ENCODE data around the gene SKAP2. TPM values are rescaled to one million over a fixed set of nuclear protein-coding genes. Genes with fewer than 3 reads are reported as not detected.

The SKAP2 gene
- polyA plus RNA-seq, 1 donor (not counting 4 experiments of a cell fraction or from before 2014, with no cell fraction given), result 15.0 TPM

DNA sequence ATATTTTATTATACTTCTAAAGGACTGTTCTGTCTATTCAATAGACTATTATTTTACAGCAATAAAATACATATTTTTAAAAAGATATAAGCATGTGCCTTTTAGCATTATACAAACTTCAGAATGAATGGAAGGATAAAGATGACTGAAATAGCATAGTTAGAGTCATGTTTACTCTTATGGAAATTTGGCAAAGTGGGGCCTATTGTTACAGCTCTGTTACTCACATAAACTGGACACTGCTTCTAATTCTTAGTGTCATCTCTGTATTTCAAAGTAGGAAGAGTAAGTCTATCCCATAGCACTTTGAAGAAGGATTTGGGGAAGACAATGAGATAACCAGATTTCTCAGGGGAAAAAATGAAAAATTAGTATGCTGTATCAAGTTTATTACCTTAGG lies 168.2 kb downstream of the SKAP2 start:
- no peaks in the 10 kb centered on the region for H3K9me1 ChIP-seq (ENCODE audit: control insufficient read depth, extremely low read depth, insufficient read depth, low read length)
- FAIRE-seq, result no peak
- H3K27ac ChIP-seq (ENCODE audit: control insufficient read depth, insufficient read depth, low read length), result no peak overlapping the region
- H2AFZ ChIP-seq (ENCODE audit: control insufficient read depth, low read length), result no peak overlapping the region
- no peaks in the 10 kb centered on the region for H3K27me3 ChIP-seq (ENCODE audit: control insufficient read depth, extremely low read depth, insufficient read depth, low read length)
- H3K9ac ChIP-seq (ENCODE audit: control insufficient read depth, extremely low read depth, insufficient read depth, low read length), result no peak overlapping the region
- no peak overlapping the region for H3K4me2 ChIP-seq (ENCODE audit: control insufficient read depth, extremely low read depth, insufficient read depth, low read depth, low read length)
- peaks cover 12% of the 10 kb centered on the region for H3K4me1 ChIP-seq (ENCODE audit: control insufficient read depth, extremely low read depth, insufficient read depth, low read length)
- no peaks in the 10 kb centered on the region for H3K36me3 ChIP-seq (ENCODE audit: control insufficient read depth in 2 of 2, extremely low read depth in 1 of 2, insufficient read depth in 2 of 2, low read length in 2 of 2)
- DNase-seq (ENCODE audit: low read depth, low spot score), result no peak
- dilution Hi-C loops (cut with MboI; ENCODE audit: extremely low pct_ligation_motif_present, low sequenced_read_pairs), result no loop called here
- H4K20me1 ChIP-seq (ENCODE audit: control insufficient read depth, extremely low read depth, insufficient read depth, low read length), result no peaks in the 10 kb centered on the region
- H3K79me2 ChIP-seq (ENCODE audit: control insufficient read depth, insufficient read depth, low read length), result no peaks in the 10 kb centered on the region
- H3K9me3 ChIP-seq (ENCODE audit: control insufficient read depth, low read depth, low read length), result no peaks in the 10 kb centered on the region
- H3K4me3 ChIP-seq (ENCODE audit: control insufficient read depth in 2 of 3, extremely low read depth in 1 of 3, insufficient read depth in 2 of 3, low read depth in 1 of 3, low read length in 3 of 3), result no peak overlapping the region
- TF ChIP-seq CTCF (optimal IDR thresholded peaks at IDR 0.05 in 1 of 3, IDR thresholded peaks at IDR 0.05 in 1 of 3, conservative IDR thresholded peaks at IDR 0.05 in 1 of 3; ENCODE audit: extremely low read depth in 1 of 3, insufficient read depth in 2 of 3, low read length in 3 of 3) (no peak), EZH2 (IDR thresholded peaks at IDR 0.05; ENCODE audit: low read length) (no peak)

DNA sequence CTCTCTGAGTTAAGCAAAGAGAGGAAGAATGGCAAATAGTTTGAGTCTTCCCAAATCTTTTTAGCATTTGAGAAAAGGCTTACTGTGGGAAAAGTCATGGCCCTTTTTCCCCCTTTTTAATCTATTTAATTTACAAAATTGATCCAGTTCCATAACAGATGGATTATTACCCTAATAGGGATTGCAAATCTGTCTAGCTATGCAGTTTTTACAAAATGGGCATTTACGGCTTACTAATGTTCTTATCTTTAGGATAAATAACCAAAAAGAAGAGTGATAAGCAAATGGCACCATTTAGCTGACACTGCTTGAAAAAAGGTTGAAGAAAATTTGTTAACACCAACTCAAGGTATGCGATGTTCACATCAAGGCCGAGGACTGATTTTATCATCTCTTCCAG lies 169.7 kb downstream of the SKAP2 start:
- no peaks in the 10 kb centered on the region for H3K9me3 ChIP-seq (ENCODE audit: control insufficient read depth, low read depth, low read length)
- no peak overlapping the region for H3K4me3 ChIP-seq (ENCODE audit: control insufficient read depth in 2 of 3, extremely low read depth in 1 of 3, insufficient read depth in 2 of 3, low read depth in 1 of 3, low read length in 3 of 3)
- no peak for DNase-seq (ENCODE audit: low read depth, low spot score)
- dilution Hi-C loops (cut with MboI; ENCODE audit: extremely low pct_ligation_motif_present, low sequenced_read_pairs), result no loop called here
- H4K20me1 ChIP-seq (ENCODE audit: control insufficient read depth, extremely low read depth, insufficient read depth, low read length), result no peaks in the 10 kb centered on the region
- no peak overlapping the region for H3K9ac ChIP-seq (ENCODE audit: control insufficient read depth, extremely low read depth, insufficient read depth, low read length)
- TF ChIP-seq EZH2 (IDR thresholded peaks at IDR 0.05; ENCODE audit: low read length) (no peak), CTCF (optimal IDR thresholded peaks at IDR 0.05 in 1 of 3, IDR thresholded peaks at IDR 0.05 in 1 of 3, conservative IDR thresholded peaks at IDR 0.05 in 1 of 3; ENCODE audit: extremely low read depth in 1 of 3, insufficient read depth in 2 of 3, low read length in 3 of 3) (no peak)
- no peaks in the 10 kb centered on the region for H3K9me1 ChIP-seq (ENCODE audit: control insufficient read depth, extremely low read depth, insufficient read depth, low read length)
- no peaks in the 10 kb centered on the region for H3K27me3 ChIP-seq (ENCODE audit: control insufficient read depth, extremely low read depth, insufficient read depth, low read length)
- peaks cover 18% of the 10 kb centered on the region for H3K4me1 ChIP-seq (ENCODE audit: control insufficient read depth, extremely low read depth, insufficient read depth, low read length)
- FAIRE-seq, result no peak
- H3K4me2 ChIP-seq (ENCODE audit: control insufficient read depth, extremely low read depth, insufficient read depth, low read depth, low read length), result no peak overlapping the region
- H3K36me3 ChIP-seq (ENCODE audit: control insufficient read depth in 2 of 2, extremely low read depth in 1 of 2, insufficient read depth in 2 of 2, low read length in 2 of 2), result no peaks in the 10 kb centered on the region
- no peak overlapping the region for H3K27ac ChIP-seq (ENCODE audit: control insufficient read depth, insufficient read depth, low read length)
- H3K79me2 ChIP-seq (ENCODE audit: control insufficient read depth, insufficient read depth, low read length), result no peaks in the 10 kb centered on the region
- H2AFZ ChIP-seq (ENCODE audit: control insufficient read depth, low read length), result no peak overlapping the region

All from keratinocyte (primary cell).